ENCODE data around the gene FRY. TPM values are rescaled to one million over a fixed set of nuclear protein-coding genes. Genes with fewer than 3 reads are reported as not detected.

FRY gene
- total and polyA plus RNA-seq, 4 donors, result 6.2 to 31.2 (median 12.7) TPM

DNA sequence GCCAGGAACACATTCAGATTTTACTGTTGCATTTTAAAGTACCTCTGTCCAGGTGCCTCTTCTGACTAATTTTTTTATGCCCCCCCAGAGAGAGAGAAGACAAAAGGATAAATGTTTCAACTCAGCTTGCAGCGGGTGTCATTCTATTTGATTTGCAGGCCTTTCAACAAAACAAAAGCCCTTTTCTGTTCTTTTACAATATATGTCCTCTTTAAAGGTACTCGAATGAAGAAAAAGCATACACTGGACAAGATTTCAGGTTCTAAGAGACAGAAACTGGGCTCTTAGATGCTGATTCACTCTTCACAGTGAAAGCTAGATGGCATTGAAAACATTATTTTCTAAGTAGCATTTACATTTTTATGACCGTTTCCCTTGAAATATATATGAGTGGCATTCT is 2.9 kb upstream of the FRY start:
- H3K9me3 ChIP-seq (ENCODE audit: control insufficient read depth in 4 of 4, low read length in 3 of 4), result no peaks in the 10 kb centered on the region
- 92% methylated on average over 3 of the region's 3 CpGs for WGBS
- no peak overlapping the region for H3K27ac ChIP-seq (ENCODE audit: low read depth in 1 of 2, low read length in 2 of 2)
- no peaks in the 10 kb centered on the region for H3K27me3 ChIP-seq (ENCODE audit: control insufficient read depth in 4 of 4, insufficient read depth in 4 of 4, low read length in 3 of 4)
- no peaks in the 10 kb centered on the region for H3K36me3 ChIP-seq (ENCODE audit: control insufficient read depth in 4 of 4, insufficient read depth in 3 of 4, low read depth in 1 of 4, low read length in 3 of 4)
- H3K4me3 ChIP-seq (ENCODE audit: low read depth in 1 of 3, low read length in 3 of 3), result no peak overlapping the region
- H3K4me1 ChIP-seq (ENCODE audit: control insufficient read depth in 4 of 4, insufficient read depth in 4 of 4, low read length in 3 of 4), result peaks cover 0 to 20% (median 9%) of the 10 kb centered on the region in 4 donors
- DNase-seq (ENCODE audit: low spot score), result no peak
- H3K9ac ChIP-seq (ENCODE audit: low read depth in 1 of 2, low read length in 2 of 2), result no peak overlapping the region
- TF ChIP-seq NR2F2 (IDR thresholded peaks at IDR 0.05) (no peak), TAF1 (conservative IDR thresholded peaks at IDR 0.05) (no peak), CTCF (IDR thresholded peaks at IDR 0.05; ENCODE audit: low read depth, low read length, missing input control) (no peak), REST (IDR thresholded peaks at IDR 0.05) (no peak)

- WGBS, result 88% methylated on average over 6 of the region's 6 CpGs
- Histone ChIP-seq H3K27ac (ENCODE audit: low read depth in 1 of 2, low read length in 2 of 2) (no peak overlapping the region), H3K4me3 (ENCODE audit: low read depth in 1 of 3, low read length in 3 of 3) (no peak overlapping the region), H3K9ac (ENCODE audit: low read depth in 1 of 2, low read length in 2 of 2) (no peak overlapping the region), H3K9me3 (ENCODE audit: control insufficient read depth in 4 of 4, low read length in 3 of 4) (no peaks in the 10 kb centered on the region), H3K36me3 (ENCODE audit: control insufficient read depth in 4 of 4, insufficient read depth in 3 of 4, low read depth in 1 of 4, low read length in 3 of 4) (no peaks in the 10 kb centered on the region), H3K4me1 (ENCODE audit: control insufficient read depth in 4 of 4, insufficient read depth in 4 of 4, low read length in 3 of 4) (peaks cover 0 to 20% (median 9%) of the 10 kb centered on the region in 4 donors), H3K27me3 (ENCODE audit: control insufficient read depth in 4 of 4, insufficient read depth in 4 of 4, low read length in 3 of 4) (no peaks in the 10 kb centered on the region)
- TF ChIP-seq HNF4G (IDR thresholded peaks at IDR 0.05) (no peak), RAD21 (IDR thresholded peaks at IDR 0.05) (no peak), GABPA (IDR thresholded peaks at IDR 0.05 in 1 of 2, conservative IDR thresholded peaks at IDR 0.05 in 1 of 2) (no peak), HNF4A (conservative IDR thresholded peaks at IDR 0.05) (no peak), ZBTB33 (IDR thresholded peaks at IDR 0.05) (no peak), FOXA2 (IDR thresholded peaks at IDR 0.05) (no peak), REST (IDR thresholded peaks at IDR 0.05) (no peak), RXRA (IDR thresholded peaks at IDR 0.05) (no peak), EGR1 (IDR thresholded peaks at IDR 0.05; ENCODE audit: low read depth in 2 of 2) (no peak), YY1 (IDR thresholded peaks at IDR 0.05) (no peak), ATF3 (IDR thresholded peaks at IDR 0.05) (no peak), FOXA1 (IDR thresholded peaks at IDR 0.05) (no peak), SP1 (IDR thresholded peaks at IDR 0.05) (no peak), JUND (IDR thresholded peaks at IDR 0.05) (no peak), CTCF (IDR thresholded peaks at IDR 0.05; ENCODE audit: low read depth, low read length, missing input control) (no peak)
- TF ChIP-seq, protein P1, sequence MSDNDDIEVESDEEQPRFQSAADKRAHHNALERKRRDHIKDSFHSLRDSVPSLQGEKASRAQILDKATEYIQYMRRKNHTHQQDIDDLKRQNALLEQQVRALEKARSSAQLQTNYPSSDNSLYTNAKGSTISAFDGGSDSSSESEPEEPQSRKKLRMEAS (IDR thresholded peaks at IDR 0.05), result no peak
- no peak for DNase-seq (ENCODE audit: low spot score)
These were observed 1.9 kb upstream of the FRY start for GRCh38 chr13:32029684-32030083.
